ENCODE measurements around the gene GRIK5. TPM values are rescaled to one million over a fixed set of nuclear protein-coding genes. Genes with fewer than 3 reads are reported as not detected.
"Not testable (repeated sequence)": the region's sequence is repeated elsewhere in the genome, so short reads cannot be mapped to it uniquely, and the experiment has no call there.

The GRIK5 gene
- total RNA-seq, 1 donor from 2014 or later = 14.3 TPM

DNA sequence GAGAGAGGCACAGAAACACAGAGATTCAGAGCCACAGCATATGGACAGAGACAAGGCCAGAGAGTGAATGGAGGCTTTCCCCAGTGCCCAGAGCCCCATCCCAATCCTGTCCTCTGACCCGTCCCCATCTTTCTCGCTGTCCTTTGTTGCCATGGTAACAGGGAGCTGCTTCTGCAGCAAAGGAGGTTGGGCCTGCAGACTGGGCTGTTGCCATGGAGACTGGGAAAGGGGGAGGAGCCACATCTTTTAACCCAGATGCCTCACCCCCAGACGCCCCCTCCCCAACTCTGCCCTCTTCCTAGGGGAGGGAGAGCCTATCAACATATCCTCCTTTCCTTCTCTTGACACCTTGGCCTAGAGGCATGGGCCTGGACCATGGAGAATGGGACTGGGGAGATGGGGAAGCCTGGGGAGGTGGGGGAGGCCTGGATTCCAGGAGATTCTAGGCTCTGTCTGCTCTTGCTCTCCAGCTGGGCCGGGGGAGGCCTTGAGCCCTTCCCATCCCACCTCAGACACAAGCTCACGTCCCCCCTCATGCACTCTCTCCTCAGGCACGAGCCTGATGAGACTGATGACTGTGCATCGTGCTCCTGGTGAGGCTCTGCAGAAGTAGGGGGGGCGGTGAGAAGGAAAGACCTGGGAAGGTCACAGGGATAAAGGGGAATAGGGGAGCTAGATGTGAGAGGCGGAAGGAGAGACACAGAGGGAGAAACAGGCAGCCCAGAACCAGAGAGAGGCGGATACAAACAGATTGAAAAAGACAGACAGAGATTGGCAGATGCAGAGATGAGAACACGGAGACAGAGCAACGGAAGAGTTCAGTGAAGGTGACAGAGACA is 73.8 kb downstream of the GRIK5 start:
- DNase-seq (ENCODE audit: low read depth) = no peak
- TF ChIP-seq, protein P1, sequence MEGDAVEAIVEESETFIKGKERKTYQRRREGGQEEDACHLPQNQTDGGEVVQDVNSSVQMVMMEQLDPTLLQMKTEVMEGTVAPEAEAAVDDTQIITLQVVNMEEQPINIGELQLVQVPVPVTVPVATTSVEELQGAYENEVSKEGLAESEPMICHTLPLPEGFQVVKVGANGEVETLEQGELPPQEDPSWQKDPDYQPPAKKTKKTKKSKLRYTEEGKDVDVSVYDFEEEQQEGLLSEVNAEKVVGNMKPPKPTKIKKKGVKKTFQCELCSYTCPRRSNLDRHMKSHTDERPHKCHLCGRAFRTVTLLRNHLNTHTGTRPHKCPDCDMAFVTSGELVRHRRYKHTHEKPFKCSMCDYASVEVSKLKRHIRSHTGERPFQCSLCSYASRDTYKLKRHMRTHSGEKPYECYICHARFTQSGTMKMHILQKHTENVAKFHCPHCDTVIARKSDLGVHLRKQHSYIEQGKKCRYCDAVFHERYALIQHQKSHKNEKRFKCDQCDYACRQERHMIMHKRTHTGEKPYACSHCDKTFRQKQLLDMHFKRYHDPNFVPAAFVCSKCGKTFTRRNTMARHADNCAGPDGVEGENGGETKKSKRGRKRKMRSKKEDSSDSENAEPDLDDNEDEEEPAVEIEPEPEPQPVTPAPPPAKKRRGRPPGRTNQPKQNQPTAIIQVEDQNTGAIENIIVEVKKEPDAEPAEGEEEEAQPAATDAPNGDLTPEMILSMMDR (conservative IDR thresholded peaks at IDR 0.05; ENCODE audit: low read depth, low read length) = no peak
- no peak overlapping the region for H3K4me3 ChIP-seq (ENCODE audit: low read depth, low read length)

- DNase-seq (ENCODE audit: low read depth) = no peak
- TF ChIP-seq, protein P1 (conservative IDR thresholded peaks at IDR 0.05; ENCODE audit: low read depth, low read length) = no peak
- no peak overlapping the region for H3K4me3 ChIP-seq (ENCODE audit: low read depth, low read length)
Measured at GRCh38 chr19:41994994-41995958, 74.7 kb downstream of the GRIK5 start.

DNA sequence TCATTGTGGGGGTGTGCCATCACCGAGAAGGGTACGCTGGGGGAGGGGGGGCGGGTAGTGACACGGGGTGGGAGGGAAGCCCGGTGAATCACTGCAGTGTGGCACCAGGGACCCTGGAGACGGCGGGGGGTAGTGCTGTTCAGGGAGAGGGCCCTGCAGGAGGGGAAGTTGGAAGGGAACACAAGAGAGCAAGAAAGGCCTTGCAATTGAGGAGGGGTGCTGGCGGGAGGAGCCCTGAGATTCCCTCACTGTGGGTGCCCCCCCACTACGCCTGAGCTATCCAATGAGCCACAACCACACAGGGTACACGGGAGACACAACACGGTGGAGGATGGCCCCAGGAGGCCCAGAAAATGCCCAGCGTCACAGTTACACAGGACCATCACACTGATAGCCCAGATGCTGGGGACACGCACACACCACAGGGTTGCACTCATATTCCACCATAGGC is 75.5 kb downstream of the GRIK5 start:
- no peak for DNase-seq (ENCODE audit: low read depth)
- TF ChIP-seq, protein P1 (conservative IDR thresholded peaks at IDR 0.05; ENCODE audit: low read depth, low read length) = no peak

GRCh38 chr19:41993612-41994483 is 76.2 kb downstream of the GRIK5 start, which contains the start of gene ATP1A3:
Gene ATP1A3 (minus strand): TSS chr19:41994230. CDS start chr19:41994076, 154 bp downstream.
- DNase-seq (ENCODE audit: low read depth) = no peak
- TF ChIP-seq, protein P1 (conservative IDR thresholded peaks at IDR 0.05; ENCODE audit: low read depth, low read length) = no peak
- H3K4me3 ChIP-seq (ENCODE audit: low read depth, low read length) = peak within 1 kb of the TSS; percentile 19

More for the DNA sequence above, 75.5 kb downstream of the GRIK5 start:
- H3K4me3 ChIP-seq (ENCODE audit: low read depth, low read length) = no peak overlapping the region

- not testable (repeated sequence) for H3K4me3 ChIP-seq (ENCODE audit: low read depth, low read length); DNase-seq (ENCODE audit: low read depth)
Measured at GRCh38 chr19:41991925-41992569, 78.0 kb downstream of the GRIK5 start.

- TF ChIP-seq, protein P1 (conservative IDR thresholded peaks at IDR 0.05; ENCODE audit: low read depth, low read length) = no peak
- no peak overlapping the region for H3K4me3 ChIP-seq (ENCODE audit: low read depth, low read length)
- DNase-seq (ENCODE audit: low read depth) = no peak
Measured at GRCh38 chr19:41991025-41991424, 79.0 kb downstream of the GRIK5 start.
